ENCODE data around the gene FAM32A.

Gene FAM32A

GRCh38 chr19:16202320-16203255, 17.4 kb downstream of the FAM32A start:
- DNase-seq (ENCODE audit: low spot score), result no peak

DNA sequence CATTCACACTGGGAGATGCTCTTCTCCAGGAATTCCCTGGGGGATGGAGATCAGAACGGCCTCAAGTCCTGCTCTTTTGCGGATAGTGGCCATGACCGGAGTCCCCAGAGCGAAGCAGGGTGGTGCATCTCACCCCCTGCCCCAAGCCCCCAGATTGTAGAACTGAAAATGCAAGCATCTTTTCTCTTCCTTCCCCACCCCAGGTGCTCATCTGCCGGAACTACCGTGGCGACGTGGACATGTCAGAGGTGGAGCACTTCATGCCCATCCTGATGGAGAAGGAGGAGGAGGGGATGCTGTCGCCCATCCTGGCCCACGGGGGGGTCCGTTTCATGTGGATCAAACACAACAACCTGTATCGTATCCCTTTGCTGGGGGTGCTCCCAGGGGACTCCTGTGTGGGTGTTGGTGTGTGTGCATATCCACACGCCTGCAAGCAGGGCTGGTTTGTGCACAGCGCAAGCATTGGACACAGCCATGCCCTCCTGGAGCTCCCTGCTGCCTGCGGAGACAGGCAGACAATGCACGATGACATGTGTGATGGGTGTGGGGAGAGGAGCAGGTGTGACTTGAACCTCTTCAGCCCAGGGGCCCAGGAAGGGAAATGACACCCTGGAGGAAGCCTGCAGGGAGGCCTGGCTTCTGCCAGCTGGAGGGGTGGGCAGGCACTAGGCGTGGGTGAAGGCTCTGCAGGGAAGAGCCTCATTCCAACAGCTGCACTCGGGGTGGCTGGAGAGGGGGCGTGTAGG, 18.2 kb downstream of the FAM32A start:
- DNase-seq (ENCODE audit: low spot score), result no peak

- DNase-seq (ENCODE audit: low spot score), result no peak
Observed at GRCh38 chr19:16204005-16204294, 18.7 kb downstream of the FAM32A start.

GRCh38 chr19:16205205-16206045, 20.2 kb downstream of the FAM32A start:
- no peak for DNase-seq (ENCODE audit: low spot score)

GRCh38 chr19:16206046-16206605, 20.9 kb downstream of the FAM32A start:
- DNase-seq (ENCODE audit: low spot score), result no peak

DNA sequence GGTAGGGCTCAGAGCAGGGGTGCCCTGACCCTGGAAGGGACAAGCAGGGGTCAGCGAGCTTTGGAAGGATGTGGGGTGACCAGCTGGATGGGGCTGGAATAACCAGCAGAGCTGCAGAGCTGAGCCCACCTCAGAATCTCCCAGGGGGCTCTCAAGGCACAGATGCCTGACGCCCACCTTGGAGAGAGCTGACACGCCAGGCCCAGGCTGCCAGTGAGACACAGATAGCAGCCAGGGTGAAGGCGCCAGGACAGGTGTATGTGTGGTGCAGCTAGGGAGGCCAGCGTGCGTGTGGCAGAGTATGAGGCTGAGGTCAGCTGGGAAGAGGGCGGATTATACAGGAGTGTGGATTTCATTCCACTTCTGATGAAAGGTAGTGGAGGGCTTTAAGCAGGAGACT, 21.4 kb downstream of the FAM32A start:
- DNase-seq (ENCODE audit: low spot score), result no peak

DNA sequence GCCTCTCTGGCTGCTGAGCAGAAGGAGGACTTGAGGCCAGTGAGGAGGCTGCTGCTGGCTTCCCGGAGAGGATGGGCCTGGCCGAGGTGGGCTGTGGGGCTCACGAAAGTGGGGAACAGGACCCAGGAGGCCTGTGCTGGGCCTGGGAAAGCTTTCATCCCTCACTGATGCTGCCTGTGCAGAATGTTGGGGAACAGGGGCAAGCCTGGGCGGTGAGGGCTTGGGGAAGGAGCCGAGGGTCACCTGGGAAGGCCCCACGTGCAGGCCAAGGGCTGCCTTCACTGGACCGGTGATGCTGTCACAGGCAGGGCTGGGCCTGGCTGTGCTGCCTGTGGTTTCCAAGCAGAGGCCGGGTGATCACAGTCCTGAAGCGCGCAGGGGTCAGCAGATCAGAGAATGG, 21.9 kb downstream of the FAM32A start:
- no peak for DNase-seq (ENCODE audit: low spot score)

DNA sequence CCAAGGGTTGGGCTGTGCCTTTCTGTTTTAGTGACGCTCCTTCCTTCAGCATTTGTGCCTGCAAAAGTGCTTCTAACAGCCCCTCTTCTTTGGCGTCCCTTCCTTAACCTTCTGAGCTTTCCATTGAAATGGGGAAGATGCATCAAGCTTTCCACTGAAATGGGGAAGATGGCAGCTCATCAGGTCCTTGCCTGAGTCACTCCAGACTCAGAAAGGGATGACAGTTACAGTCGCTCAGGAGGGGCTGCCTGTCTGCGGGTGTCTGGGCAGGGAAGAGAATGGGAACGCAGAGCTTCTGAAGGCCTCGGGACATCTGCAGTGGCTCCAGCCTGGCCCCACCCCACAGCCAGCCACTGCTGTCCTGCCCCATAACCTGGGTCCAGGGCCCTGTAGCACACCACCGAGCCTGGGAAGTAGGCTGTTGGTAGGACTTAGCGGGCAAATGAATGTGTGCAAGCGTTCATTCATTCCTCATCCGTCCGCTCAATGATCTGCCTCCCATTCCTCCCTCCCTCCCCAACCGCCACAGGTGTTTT, 22.3 kb downstream of the FAM32A start:
- no peak for DNase-seq (ENCODE audit: low spot score)

DNA sequence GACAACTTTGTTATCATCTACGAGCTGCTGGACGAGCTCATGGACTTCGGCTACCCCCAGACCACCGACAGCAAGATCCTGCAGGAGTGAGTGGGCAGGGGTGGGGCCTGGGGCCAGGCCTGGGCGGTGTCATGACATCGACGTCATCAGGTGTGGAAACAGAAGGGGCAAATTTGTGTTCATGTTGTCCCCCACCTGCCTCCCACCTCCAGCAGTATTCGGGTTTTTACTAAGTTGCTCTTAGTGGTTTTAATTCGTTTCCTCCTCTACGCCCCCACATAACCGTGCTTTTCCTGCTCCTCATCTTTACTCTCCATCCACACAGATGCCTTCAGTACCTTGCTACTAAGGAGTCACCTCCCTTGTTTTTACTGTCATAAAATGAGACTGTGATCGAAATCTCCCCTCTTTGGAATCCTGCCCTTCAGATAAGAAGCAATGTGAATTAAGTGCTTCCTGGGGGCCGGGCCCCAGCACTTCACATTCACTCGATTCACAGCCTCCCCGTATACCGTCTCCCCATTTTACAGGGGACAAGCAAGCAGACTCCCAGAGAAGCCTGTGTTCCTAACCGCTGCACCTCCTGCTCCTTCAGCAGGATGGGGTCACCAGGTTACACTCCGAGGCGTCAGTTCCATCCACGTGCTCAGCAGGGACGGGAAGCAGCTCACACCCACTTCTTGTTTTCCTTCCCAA, 23.0 kb downstream of the FAM32A start:
- no peak for DNase-seq (ENCODE audit: low spot score)

- DNase-seq (ENCODE audit: low spot score), result no peak
Observed at GRCh38 chr19:16208847-16209665, 23.8 kb downstream of the FAM32A start.

- DNase-seq (ENCODE audit: low spot score), result no peak
Observed at GRCh38 chr19:16210168-16210567, 25.0 kb downstream of the FAM32A start.

GRCh38 chr19:16213076-16213475, 27.9 kb downstream of the FAM32A start:
- no peak for DNase-seq (ENCODE audit: low spot score)

DNA sequence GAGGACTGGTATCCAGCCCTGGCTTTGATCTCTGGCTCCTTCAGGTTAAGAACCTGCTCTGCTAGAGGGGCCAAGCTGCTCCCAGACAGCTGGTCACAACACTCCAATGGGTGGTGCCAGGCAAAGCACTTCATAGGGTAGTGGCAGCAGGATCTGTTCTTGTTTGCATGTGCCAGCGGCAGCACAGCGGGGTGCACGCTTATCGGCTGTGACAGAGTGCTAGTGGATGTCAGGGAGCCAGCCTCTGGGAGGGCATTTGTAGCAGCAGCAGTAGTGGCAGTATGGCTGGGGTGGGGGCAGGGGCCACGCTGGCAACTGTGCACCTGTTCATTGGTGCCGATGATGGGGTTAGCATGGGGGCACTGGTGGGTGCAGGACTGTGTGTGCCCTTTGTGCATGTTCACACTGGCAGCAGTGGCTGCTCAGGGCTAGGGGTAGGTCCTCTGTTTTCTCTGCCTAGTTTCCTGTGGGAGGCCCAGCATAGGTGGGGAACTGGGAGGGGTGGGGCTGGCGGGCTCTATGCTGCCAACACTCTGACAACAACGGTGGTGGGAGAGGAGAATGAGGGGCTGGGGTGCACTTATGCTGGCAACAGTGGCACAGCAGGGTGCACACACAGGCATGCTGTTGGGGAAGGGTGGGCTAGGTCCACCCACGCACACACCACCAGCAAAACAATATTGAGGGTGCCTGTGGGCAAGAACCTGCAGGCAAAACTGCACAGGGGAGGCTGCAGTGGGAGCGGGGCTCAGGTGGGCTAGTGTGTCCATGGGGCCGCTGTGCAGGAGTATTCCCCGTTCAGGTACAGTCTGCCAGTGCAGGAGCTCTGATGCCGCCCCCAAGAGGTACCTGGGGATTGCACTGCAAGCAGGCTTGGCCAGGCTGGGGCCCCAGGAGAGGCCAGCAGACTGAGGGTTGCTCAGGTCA, 31.8 kb downstream of the FAM32A start:
- no peak for DNase-seq (ENCODE audit: low spot score)

- DNase-seq (ENCODE audit: low spot score), result no peak
Observed at GRCh38 chr19:16217716-16218451, 32.7 kb downstream of the FAM32A start.

GRCh38 chr19:16218851-16219250, 33.6 kb downstream of the FAM32A start:
- DNase-seq (ENCODE audit: low spot score), result no peak

GRCh38 chr19:16222806-16223205, 37.6 kb downstream of the FAM32A start:
- DNase-seq (ENCODE audit: low spot score), result no peak

GRCh38 chr19:16223746-16224145, 38.5 kb downstream of the FAM32A start:
- no peak for DNase-seq (ENCODE audit: low spot score)

DNA sequence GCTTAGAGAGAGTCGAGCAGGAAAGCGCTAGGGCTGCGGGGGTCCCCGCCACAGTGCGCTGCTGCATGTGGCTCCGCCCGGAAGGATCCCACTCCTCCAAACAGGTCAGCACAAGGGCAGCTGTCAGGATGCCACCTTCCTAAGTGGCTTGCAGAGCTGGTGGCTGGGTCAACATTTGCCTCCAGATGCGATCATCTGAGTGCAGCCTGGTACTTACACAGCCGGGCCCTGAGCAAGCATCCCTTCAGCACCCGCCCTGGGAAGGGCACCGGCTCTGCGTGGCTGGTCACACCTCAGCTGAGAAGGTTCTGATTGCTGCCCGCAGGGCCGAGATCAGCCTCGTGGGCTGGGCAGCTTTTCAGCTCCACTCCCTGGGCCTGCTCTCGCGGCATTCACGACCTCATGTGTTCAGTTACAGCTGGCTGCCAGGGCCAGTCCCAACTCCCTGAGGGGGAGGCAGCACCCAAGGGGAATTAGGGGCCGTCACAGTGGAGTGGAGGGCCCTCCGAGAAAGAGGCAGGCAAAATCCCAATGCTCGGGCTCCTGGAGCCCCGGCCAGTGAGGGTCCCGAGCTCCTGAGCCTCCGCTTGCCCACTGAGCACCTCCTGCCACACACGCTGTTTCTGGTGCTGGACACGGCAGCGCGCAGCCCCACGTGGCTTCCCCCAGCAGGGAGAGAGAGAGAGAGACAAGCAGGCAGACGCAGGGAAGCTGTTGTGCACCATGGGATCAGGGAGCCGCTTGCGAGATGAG, 39.3 kb downstream of the FAM32A start:
- no peak for DNase-seq (ENCODE audit: low spot score)
